H1 (cell line): ENCODE data around the gene KCNJ10. TPM values are rescaled to one million over a fixed set of nuclear protein-coding genes. Genes with fewer than 3 reads are reported as not detected.

Experiments used
- CEBPB ChIP-seq: IDR thresholded peaks from 2 replicates; pipeline ENCODE4 v1.6.1; 2012; ENCODE audit warnings: low read depth, low read length
- CHD7 ChIP-seq: fragments of 300-600 bp; sonication (generic); IDR thresholded peaks from 2 replicates; pipeline ENCODE4 v1.7.1; 2012; ENCODE audit warnings: low read length, moderate library complexity, mild to moderate bottlenecking, inconsistent platforms; ENCODE audit not compliant: insufficient replicate concordance
- GTF2F1 ChIP-seq: IDR thresholded peaks from 2 replicates; pipeline ENCODE4 v1.6.1; 2012; ENCODE audit warnings: low read depth, low read length, improper control_type of control experiment, borderline replicate concordance
- JUN ChIP-seq: IDR thresholded peaks from 2 replicates; pipeline ENCODE4 v1.6.1; 2011; ENCODE audit warnings: low read depth, mild to moderate bottlenecking, improper control_type of control experiment, low read length
- POU5F1 ChIP-seq: IDR thresholded peaks from 2 replicates; pipeline ENCODE4 v1.6.1; 2011; ENCODE audit warnings: low read depth, mild to moderate bottlenecking, low read length, moderate library complexity
- SIN3A ChIP-seq, 2 experiments: IDR thresholded peaks in 1 of 2; conservative IDR thresholded peaks in 1 of 2; 2 replicates each; pipeline ENCODE4 v1.6.1; 2011 to 2012; ENCODE audit warnings: low read length in 2 of 2, improper control_type of control experiment in 1 of 2, low read depth in 1 of 2, mild to moderate bottlenecking in 1 of 2
- TAF7 ChIP-seq: optimal IDR thresholded peaks from 2 replicates; pipeline ENCODE3; 2011; ENCODE audit warnings: low read depth, mild to moderate bottlenecking, inconsistent platforms, low read length, moderate library complexity, borderline replicate concordance
- YY1 ChIP-seq: IDR thresholded peaks from 2 replicates; pipeline ENCODE4 v1.6.1; 2011; ENCODE audit warnings: low read depth, mild to moderate bottlenecking, low read length
- polyA plus RNA-seq, 7 experiments: library from polyadenylated mRNA; depleted of rRNA in 3 of 7; stranded (reverse) in 5 of 7; unstranded in 2 of 7; fragments of >200 nt in 5 of 7; fragments of 200-250 nt in 2 of 7; gene quantifications; 1 replicate in 5 of 7; 2 replicates in 1 of 7; 4 replicates in 1 of 7; pipeline versions ENCODE4 v1.2.1 to v1.2.3, GENCODE V29; 2011 to 2013; ENCODE audit warnings: missing spikeins in 2 of 7, mixed read lengths in 2 of 7
- total RNA-seq: library from RNA; stranded (reverse); fragmentation: NEBNext Ultra II Directional; extraction: Animal tissue kit (Norgen Biotek cat#: 25700); gene quantifications from 2 replicates; pipeline ENCODE4 v1.2.1, GENCODE V29; 2021

Gene KCNJ10
- total and polyA plus RNA-seq, 2 of the 8 experiments (the other 6 are each of a cell fraction or from before 2014, with no cell fraction given) = 1.7 to 2.4 TPM

DNA sequence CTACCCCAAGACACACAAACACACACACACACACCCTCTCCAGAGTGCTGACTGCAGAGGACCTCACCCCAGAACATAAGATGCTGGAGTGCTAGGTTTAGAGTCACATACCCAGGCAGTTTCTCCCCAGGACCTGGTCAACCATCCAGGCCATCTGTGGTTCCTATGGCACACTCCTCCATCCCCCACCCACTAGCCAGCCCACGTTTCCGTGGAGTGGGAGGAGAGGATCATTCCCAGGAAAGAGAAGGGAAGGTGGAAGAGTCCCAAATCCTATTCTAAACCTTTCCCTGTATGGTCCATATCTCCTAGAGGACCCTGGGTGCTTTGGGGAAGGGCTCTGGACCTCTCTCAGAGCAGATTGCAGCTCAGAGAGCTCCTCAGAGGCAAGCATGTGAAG is 12.5 kb upstream of the KCNJ10 start (continued):
- no peak for TF ChIP-seq CHD7
- no peak for TF ChIP-seq CEBPB
- no peak for TF ChIP-seq GTF2F1
- no peak for TF ChIP-seq JUN
- TF ChIP-seq YY1 = no peak
- TF ChIP-seq TAF7 = no peak
- TF ChIP-seq SIN3A (conservative IDR thresholded peaks at IDR 0.05 in 1 of 2, IDR thresholded peaks at IDR 0.05 in 1 of 2; ENCODE audit: low read depth in 1 of 2, low read length in 2 of 2) = no peak
- TF ChIP-seq POU5F1 = no peak
